Activated CD8-positive, alpha-beta memory T cell treated with anti-CD3 and anti-CD28 coated beads for 1 hour (primary cell): ENCODE data around the gene ATOSA.

Experiments
- DNase-seq, 2 donors: peaks; one replicate each; pipeline ENCODE4 v3.0.0-alpha.2; 2020; ENCODE audit warnings: low read depth in 1 of 2; ENCODE audit errors: extremely low read depth in 1 of 2

Gene ATOSA, protein sequence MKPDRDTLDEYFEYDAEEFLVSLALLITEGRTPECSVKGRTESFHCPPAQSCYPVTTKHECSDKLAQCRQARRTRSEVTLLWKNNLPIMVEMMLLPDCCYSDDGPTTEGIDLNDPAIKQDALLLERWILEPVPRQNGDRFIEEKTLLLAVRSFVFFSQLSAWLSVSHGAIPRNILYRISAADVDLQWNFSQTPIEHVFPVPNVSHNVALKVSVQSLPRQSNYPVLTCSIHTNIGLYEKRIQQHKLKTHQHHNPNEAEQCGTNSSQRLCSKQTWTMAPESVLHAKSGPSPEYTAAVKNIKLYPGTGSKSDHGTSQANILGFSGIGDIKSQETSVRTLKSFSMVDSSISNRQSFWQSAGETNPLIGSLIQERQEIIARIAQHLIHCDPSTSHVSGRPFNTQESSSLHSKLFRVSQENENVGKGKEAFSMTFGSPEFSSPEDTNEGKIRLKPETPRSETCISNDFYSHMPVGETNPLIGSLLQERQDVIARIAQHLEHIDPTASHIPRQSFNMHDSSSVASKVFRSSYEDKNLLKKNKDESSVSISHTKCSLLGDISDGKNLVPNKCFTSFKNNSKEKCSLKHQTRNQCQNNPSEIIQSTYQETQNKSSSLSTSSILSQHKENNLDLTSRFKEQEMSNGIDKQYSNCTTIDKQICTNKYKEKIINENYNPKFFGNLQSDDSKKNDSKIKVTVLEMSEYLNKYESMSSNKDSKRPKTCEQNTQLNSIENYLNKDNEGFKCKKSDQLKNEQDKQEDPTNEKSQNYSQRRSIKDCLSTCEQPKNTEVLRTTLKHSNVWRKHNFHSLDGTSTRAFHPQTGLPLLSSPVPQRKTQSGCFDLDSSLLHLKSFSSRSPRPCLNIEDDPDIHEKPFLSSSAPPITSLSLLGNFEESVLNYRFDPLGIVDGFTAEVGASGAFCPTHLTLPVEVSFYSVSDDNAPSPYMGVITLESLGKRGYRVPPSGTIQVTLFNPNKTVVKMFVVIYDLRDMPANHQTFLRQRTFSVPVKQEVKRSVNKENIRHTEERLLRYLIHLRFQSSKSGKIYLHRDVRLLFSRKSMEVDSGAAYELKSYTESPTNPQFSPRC

DNA sequence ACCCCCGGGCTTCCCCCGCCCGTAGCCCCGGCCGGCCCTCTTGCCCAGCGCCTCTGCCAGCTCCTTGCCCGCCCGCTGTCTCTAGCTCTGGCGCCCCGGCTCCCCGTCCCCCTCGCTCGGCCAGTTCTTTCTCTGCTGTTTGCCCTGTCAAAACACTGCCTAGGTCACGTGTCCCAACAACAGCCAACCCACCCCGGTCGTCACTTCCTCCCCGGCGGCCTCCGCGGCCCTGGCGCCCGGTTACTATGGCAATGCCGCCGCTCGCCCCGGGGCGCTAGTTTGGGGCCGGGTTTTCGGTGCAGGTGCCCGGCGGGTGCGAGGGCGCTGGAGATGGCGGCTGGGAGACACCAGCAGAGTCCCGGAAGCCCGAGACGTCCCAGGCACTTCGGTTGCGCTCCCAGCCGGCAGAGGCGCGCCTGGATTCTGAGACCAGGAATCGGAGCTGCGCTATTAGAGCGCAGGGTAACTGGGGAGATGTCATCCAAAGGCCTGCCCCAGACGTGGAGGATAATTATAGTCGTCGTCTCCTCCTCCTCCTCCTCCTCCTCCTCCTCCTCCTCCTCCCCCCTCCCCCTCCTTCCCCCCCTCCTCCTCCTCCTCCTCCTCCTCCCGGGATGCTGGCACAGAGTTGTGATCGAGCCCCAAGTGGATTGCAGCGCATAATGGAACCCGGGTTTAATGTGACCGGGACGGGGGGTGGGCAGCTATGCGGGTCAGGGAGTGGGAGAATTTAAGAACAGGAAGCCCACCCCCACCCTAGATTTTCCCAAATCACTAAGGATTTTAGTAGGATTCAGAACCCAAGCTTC, at the start of gene ATOSA:
TSS of gene ATOSA (minus strand) at position 157 of the 809 bp plus-strand sequence. CDS start 1,367 bp downstream, outside the sequence.
- DNase-seq: peak; percentile 73 to 86

DNA sequence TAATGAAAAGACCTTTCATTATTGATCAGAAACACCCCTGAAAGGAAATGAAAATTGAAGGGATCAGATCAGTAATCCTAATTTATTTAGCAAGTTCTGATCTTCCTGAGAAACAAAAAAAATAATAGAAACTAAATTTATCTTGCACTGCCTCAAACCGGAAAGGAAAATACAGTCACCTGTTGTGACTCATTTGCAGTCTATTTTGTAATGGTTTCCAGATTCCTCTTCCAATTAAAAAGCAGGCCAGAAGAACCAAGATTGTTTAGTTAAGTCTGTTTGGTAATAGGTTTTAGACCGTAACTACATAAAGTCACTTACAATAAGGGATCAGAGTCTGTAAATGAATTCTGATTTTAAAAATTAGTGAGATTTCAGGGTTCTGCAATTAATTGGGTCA, 49.7 kb upstream of the ATOSA start:
- no peak for DNase-seq

DNA sequence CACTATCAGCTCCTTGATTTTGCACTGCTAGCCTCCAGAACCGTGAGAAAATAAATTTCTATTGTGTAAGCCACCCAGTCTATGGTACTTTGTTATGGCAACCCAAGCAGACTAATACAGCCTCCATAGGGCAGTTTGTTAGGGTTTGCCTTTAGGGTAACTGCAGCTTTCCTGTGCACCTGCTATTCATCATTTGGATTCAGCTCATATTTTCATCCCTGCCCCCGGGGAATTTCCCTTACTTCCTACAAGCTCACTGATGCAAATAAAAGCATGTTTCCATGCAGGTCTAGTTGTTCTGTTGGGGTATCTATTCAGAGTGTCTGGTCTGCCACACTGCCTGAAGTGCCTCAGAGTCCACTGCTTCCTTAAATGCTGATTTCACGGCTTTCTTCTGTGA, 48.6 kb upstream of the ATOSA start:
- no peak for DNase-seq

DNA sequence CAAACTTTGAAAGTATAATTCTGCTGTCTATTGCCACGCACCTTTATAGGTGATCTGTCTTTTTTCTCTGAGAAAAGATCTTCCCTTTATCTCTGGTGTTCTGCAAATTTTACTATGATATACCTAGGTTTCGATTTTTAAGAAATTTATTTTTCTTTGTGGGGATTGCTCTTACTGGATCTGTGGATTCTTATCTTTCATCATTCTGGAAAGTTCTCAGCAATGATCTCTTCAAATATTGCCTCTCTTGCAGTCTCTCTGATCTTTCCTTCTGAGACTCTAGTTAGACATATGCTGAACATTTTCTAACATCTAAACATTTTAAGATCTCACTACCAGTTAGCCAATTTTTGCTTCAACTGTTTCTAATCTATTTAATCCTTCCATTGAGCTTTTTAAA, 47.0 kb upstream of the ATOSA start:
- no peak for DNase-seq

DNA sequence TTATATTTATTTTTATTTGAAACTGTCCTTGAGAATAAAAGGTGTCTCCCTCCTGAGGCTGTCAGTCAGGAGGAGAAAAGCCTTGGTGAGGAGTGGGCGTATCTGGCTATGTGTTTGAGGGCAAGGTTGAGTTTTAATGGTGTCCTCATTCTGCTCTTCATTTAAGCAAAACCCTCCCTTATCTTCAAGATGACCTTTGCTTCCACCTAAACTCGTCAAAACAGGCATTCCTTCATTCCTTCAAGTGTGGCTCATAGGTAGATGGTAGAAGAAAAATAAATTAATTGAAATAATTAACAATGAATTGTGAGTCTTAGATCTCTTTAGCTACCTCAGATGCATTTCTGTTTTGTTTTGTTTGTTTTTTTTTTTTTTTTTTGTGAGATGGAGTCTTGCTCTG, 39.4 kb upstream of the ATOSA start:
- no peak for DNase-seq

DNA sequence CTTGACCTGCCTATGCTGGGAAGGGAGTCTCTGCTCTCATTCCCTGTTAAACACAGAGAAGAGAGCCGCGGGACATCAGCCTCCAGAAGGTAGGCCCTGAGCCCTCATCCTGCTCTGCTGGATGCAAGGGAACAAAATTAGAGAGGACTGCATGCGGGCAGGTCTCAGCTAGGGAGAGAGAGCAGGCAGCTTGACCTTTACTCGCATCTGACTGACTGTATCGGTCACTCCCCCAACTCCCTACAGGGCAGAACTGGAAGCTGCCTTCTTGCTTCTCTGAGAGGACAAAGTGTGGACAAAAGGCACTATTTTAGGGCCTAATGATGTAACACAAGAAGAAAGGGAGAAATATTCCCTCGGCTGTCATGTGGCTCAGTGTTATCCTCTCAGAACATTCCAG, 38.7 kb upstream of the ATOSA start:
- no peak for DNase-seq

DNA sequence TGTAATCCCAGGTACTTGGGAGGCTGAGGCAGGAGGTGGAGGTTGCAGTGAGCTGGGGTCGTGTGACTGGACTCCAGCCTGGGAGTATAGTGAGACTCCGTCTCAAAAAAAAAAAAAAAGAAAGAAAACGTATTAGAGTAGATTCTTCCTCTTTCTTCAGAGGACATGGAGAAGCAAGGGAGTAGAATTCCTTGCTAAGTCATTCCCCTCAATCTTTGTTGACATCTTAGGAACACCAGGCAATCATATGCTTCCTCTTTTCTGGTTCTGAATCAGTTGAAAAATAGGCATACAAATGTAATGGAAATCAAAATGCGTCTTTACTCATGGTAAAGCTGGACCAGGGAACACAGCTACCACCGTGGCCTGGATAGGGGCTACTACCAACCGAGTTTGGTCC, 38.3 kb upstream of the ATOSA start:
- DNase-seq: no peak

DNA sequence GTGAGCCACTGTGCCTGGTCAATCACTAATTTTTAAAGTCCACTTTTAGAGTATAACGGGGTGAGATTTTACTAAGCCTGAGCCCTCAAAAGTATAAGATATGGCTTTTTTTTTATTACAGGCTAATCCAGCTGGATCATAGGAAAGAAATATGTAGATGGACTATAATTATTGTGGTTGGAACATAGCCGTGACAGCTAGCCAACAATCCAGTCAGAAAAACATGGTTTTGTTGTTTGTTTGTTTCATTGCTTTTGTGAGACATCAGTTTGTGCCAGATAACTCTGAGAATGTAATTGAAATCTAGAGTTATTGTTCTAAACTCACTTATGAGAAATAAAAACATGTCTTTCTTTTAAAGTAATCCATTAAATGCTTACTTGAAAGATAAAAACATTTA, 37.3 kb upstream of the ATOSA start:
- DNase-seq: no peak

DNA sequence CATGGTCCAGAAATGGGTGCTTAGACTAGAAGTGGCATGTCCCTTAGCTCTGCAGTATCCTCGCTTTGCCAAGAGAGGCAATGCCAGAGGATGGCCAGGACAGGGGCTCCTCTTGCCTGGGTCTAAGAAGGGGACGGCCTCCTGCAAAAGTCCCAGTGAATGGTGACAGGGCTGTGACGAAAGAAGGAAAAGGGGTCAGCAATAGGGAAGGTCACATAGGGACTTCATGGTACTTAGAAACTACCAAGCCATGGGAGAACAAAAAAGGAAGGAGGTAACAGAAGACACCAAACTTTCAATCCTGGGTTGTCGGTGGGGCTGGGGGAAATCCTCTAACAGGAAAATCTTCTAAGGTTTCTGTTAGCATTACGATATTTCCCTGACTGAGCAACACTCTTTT, 36.2 kb upstream of the ATOSA start:
- no peak for DNase-seq

DNA sequence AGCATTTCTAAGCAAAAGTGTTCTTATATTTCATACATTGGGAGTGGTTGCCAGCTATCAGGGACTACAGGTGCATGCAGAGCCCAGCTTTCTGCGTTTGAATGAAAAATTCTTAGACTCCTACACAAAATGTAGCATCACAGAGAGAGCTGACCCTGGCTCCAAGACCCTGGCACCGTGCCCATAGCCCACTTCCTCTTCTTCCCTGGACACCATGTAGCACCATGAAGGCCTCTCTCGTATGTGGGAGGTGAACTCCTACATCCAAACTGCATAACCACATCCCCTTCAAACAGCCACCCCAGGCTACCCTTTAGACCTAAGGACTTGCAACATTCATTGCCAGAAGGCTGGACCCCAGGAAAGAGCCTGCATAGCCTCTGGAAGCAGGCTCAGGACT, 35.8 kb upstream of the ATOSA start:
- no peak for DNase-seq

DNA sequence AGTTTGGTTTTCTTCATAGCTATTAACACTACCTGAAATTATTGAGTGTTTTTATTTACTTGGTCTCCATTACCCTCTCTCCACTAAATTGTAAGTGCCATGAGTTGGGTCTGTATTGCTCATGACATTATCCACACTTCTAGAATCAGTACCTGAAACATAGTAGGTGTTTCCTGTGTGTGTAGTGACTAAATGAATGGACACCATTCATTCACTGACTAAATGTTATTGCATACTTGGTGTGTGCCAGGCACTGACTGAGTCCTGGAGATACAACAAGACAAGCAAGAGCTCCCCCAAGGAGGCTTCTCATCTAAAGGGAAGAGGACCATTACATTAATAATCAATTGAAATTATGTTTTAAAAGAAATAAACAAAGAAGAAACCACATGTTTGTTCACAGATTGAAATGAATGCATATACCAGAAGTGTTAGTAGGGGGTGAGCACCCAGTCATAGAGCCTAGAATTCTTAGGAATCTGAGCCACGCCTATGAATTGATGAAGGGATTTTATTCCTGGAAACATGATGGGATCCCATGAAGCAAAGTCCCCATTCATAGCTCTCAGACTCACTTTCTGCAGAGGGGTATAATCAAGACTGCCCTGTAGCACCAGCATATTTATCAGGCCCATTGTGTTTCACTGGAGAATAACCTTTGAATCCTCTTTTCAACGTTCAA, 31.7 kb upstream of the ATOSA start:
- no peak for DNase-seq

DNA sequence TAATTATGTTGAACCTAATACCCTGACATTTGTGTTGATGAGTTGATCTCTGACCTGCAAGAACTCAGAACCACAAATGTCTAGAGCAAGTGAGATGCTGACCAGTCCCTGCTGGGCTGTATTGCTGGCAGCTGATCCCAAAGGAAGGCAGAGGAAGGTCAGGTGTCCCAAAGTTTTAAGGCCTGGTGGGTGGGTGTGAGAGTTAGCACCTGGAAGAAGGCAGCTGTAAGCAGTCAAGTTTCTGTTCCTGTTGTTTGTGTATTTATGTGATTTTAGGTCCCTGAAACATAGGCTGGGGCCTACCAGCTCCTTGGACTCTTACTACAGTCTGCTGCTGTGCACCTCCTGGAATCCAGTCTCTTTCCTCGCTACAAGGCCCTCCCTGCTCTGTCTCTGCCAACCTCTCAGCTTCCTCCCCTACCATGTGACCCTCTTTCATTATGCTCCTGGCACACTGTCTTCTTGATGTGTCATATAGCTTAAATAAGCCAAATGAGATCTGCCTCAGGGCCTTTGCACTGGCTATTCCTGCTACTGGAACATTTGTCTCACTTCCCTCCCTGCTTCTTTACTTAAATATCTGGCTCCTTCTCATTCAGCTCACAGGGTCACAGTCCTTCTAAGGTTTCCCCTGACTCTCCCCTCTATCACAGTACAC, 31.0 kb upstream of the ATOSA start:
- DNase-seq: no peak

DNA sequence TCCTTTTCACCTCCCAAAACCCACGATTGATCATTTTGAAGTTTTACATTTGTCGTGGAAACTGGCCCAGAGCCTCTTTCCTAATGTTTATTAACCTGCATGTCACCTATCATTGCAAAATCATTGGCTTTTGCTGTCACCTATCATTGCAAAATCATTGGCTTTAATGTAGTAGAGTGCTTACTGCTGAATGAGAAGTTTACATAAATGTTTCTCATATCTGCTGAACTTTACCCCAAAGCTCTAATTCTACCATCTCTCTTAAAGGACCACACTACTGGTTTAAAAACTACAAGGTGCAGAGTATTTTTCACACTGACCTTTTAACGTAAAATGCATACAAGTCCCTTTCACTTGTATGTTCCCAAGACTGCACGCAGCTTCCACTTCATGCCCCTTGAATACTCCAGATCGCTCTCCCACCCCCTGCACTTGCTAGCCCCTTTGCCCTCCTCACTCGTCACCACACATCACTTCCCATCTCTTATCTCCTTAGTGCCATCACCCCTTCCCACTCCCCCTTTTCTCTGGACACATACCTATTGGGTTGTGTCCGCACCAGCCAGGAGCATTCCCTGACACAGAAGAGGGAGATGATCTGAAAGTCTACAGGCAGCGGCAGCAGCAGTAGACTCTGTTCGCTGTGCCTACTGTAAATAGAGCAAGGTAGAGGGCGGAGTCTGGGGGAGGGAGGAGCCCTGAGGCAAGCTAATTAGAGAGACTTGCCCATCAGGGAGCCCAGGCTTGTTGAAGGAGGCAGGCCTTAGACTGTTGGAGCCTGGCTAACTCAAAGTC, 30.2 kb upstream of the ATOSA start:
- no peak for DNase-seq

DNA sequence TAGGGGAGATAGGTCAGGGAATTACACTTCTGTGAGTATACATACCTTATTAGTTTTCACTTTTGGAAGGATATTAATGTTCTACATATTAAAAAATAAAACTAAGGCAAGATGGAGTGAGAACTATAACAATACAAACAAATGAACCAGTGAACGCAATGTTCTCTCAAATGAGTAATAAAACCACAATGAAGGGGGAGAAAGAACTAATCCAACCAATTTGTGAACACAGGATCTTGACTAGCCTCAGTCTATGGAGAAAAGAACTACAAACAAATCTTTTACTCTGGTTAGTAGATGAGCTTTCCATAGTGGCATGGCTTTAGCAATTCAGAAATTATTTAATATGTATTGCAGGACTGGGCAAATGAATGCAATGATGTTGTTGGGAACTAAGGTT, 26.9 kb upstream of the ATOSA start:
- no peak for DNase-seq

DNA sequence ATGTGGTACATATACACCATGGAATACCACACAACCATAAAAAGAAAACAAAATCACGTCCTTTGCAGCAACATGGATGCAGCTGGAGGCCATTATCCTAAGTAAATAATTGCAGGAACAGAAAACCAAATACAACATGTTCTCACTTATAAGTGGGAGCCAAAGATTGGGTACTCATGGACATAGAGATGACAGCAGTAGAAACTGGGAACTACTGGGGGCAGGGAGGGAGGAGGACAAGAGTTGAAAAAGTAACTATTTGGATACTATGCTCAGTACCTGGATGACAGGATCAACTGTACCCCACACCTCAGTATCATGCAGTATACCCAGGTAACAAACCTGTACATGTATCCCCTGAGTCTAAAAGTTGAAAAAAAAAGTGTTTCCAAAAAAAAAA, 23.2 kb upstream of the ATOSA start:
- DNase-seq: no peak

DNA sequence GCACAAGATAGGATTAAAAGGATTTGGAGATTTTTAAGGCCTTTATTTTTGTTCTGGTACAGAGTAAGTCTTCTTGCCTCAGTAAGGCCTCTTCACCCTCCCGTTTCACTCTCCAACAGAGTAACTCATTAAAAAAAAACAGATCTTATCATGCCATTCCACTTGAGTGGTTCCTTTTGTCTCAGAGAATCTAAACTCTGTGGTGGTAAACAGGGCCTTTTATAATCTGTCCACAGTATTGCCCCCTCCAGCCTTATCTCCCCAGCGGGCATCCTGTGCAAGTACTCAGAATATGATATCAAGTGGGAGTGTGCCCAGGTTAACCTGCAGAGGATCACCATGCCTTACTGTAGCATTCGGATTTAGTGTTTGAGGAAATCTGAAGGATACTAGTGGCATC, 20.3 kb upstream of the ATOSA start:
- DNase-seq: no peak

DNA sequence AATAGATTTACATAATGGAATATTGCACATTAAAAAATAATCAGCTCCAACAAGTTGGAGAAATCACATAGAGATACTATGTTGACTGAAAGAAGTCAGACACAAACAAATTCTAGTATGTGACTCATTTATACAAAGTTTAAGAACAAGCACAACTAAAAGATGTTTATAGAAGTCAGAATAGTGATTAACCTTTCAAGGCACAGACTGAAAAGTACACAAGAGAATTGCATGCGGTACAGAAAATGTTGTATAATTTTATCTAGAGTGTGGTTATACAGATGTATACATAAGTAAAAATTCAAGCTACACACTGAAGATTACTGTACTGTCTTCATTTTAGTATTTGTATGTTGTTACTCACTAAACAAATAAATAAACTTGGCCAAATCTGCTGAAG, 19.3 kb upstream of the ATOSA start:
- DNase-seq: no peak

DNA sequence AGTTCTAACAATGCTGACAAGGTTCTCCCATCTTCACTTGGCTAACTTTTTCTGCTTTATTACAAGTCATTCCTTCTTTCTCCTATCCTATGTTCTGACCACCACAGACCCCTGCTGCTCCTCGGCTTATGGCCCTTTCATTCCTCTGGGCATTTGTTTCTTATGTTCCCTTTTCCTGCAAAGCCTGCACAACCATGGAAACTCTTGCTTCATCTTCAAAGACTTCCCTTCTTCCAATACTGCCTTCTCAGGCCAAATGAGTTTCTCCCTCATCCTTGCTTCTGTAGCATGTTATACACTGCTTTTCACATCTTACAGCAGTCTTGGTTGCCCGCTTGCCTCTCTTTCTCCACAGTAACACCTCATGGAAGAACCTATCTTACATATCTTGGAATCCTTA, 17.9 kb upstream of the ATOSA start:
- no peak for DNase-seq

DNA sequence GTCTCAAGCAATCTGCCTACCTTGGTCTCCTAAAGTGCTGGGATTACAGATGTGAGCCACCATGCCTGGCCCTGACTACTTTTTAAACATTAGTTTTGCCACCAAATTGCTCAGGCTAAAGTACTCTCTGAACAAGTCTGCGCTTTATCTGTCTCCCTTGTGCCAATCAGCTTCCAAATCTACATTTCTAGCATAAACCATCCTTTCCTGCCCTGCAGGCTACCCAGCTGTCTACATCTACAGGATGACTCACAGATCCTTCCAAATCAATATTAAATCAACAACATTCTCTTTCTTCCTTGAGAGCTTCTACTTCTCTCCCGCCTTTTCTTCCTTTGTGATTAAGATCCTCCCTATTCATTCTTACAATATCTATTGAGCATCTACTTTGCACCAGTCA, 16.0 kb upstream of the ATOSA start:
- no peak for DNase-seq
